Stomach (tissue), 9 donors: Measurements from ENCODE around the gene BRAF. TPM values are rescaled to one million over a fixed set of nuclear protein-coding genes. Genes with fewer than 3 reads are reported as not detected.
"Not testable (repeated sequence)": the region's sequence is repeated elsewhere in the genome, so short reads cannot be mapped to it uniquely, and the experiment has no call there.

Experiments
- DNase-seq, 2 donors: peaks; one replicate each; pipeline versions ENCODE4 v3.0.0 to v3.0.0-alpha.2; 2013 to 2019
- H3K27ac ChIP-seq, 5 donors: fragments of 200-600 bp in 4 of 5; sonication (generic) in 4 of 5; one replicate each; pipeline ENCODE4 v1.5.1; 2013 to 2019; ENCODE audit warnings: mild to moderate bottlenecking in 1 of 5, moderate library complexity in 1 of 5
- H3K27me3 ChIP-seq, 3 donors: fragments of 200-600 bp; sonication (generic); one replicate each; pipeline ENCODE4 v1.5.1; 2017 to 2019; ENCODE audit warnings: mixed run types in 1 of 3
- H3K36me3 ChIP-seq, 4 donors: fragments of 200-600 bp; sonication (generic); 1 replicate in 3 of 4; 2 replicates in 1 of 4; pipeline ENCODE4 v1.5.1; 2016 to 2019
- H3K4me1 ChIP-seq, 4 donors: fragments of 200-600 bp; sonication (generic); one replicate each; pipeline ENCODE4 v1.5.1; 2016 to 2019
- H3K4me3 ChIP-seq, 4 donors: fragments of 200-600 bp; sonication (generic) in 3 of 4; one replicate each; pipeline ENCODE4 v1.5.1; 2016 to 2019; ENCODE audit warnings: mild to moderate bottlenecking in 1 of 4
- H3K9me3 ChIP-seq, 4 donors: fragments of 200-600 bp; sonication (generic); one replicate each; pipeline ENCODE4 v1.5.1; 2016 to 2019
- EP300 ChIP-seq: sonication (generic); formaldehyde crosslinking; IDR thresholded peaks from one replicate; pipeline ENCODE4 v1.6.1; 2017; ENCODE audit warnings: antibody characterized with exemption
- POLR2A ChIP-seq, 4 donors: fragments of 450-650 bp; IDR thresholded peaks; one replicate each; pipeline ENCODE4 v1.6.1; 2016; ENCODE audit warnings: antibody characterized with exemption in 4 of 4, control low read depth in 2 of 4, mild to moderate bottlenecking in 1 of 4, moderate library complexity in 1 of 4
- POLR2AphosphoS5 ChIP-seq, 3 donors: sonication (generic); formaldehyde crosslinking; IDR thresholded peaks; one replicate each; pipeline ENCODE4 v1.6.1; 2016; ENCODE audit warnings: antibody characterized with exemption in 3 of 3
- whole genome bisulfite sequencing, 5 donors: extraction: QIAGEN DNeasy Blood & Tissue Kit in 3 of 5; methylation state at CpG; one replicate each; pipeline versions ENCODE4 v1.1.5 to v1.1.7; 2013 to 2018; 5-methylcytosine and 5-hydroxymethylcytosine counted together
- intact Hi-C: fragments of 100-400 bp; cut with DNase I; formaldehyde crosslinking; loops from one replicate; pipeline ENCODE4 v1.15.1; 2023; ENCODE audit warnings: low total_unique reads
- polyA plus RNA-seq, 3 donors: library from polyadenylated mRNA; stranded (reverse); fragments of 200-250 nt; gene quantifications; one replicate each; pipeline ENCODE4 v1.2.3, GENCODE V29; 2013
- total RNA-seq, 5 donors: library from RNA; depleted of rRNA; stranded (reverse); fragments of >200 nt; gene quantifications; one replicate each; pipeline versions ENCODE4 v1.1.0 to v1.2.3, GENCODE V29; 2014 to 2016
- TF ChIP-seq, protein P1 (sequence below), 7 experiments: fragments of 450-650 bp in 4 of 7; fragments of 200-600 bp in 3 of 7; sonication (generic) in 3 of 7; IDR thresholded peaks; one replicate each; pipeline ENCODE4 v1.5.1; 2016 to 2019; ENCODE audit warnings: antibody characterized with exemption in 7 of 7, control low read depth in 2 of 7, mild to moderate bottlenecking in 1 of 7
- donor health status: healthy with polysubstance abuse.
- donor health status: Bipolar disorder and iron deficiency.
- donor health status: healthy.

The BRAF gene
- total and polyA plus RNA-seq, 8 donors = 3.9 to 105 (median 33.3) TPM

DNA sequence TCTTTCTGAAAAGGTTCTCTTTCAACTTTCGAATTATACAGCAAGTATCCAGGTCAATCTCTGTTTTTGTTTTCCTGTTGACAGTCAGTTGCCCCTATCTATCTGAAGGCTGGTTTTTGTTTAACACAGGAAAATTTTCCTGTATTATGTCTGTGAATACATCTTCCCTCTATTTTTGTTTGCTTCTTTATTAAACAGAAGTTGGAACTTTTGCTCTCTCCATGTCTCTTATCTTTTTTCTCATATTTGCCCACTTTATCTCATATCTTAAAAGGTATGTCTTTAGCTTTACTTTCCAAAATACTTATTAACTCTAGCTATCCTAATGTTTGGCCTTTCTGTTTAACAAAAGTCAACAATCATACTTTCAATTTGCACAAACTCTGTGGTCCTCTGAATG, 95.0 kb downstream of the BRAF start:
- no peak for DNase-seq
- no peak for TF ChIP-seq POLR2A (IDR thresholded peaks at IDR 0.05)
- peak in 1 of 3 donors; percentile 11 for TF ChIP-seq POLR2AphosphoS5 (IDR thresholded peaks at IDR 0.05)
- Histone ChIP-seq H3K36me3 (peaks cover 0 to 28% (median 27%) of the 10 kb centered on the region in 4 donors), H3K4me3 (no peak overlapping the region), H3K9me3 (no peaks in the 10 kb centered on the region), H3K27ac (no peak overlapping the region), H3K4me1 (peaks cover 0 to 11% (median 0%) of the 10 kb centered on the region in 4 donors), H3K27me3 (no peaks in the 10 kb centered on the region)
- WGBS, 5 donors = 40 to 87% (median 55%) methylated on average over 1 of the region's 1 CpG
- intact Hi-C loops = no loop called here

DNA sequence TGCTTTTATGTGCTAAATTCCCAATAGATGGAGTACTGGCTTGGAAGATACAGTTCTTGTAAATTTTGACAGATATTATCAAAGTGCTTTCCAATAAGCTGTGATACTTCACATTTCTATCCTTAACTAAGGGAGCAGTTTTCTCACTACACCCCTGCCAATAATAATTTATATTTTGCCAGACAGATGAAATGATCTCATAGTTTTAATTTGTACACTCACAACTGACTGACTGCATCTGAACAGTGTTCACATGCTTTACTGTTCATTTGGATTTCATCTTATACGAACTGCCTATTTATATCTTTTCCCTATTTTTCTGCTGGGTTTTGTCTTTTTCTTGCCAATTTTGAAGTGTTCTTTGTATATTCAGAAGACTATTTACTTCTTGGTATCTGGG, 96.0 kb downstream of the BRAF start:
- Histone ChIP-seq H3K4me3 (no peak overlapping the region), H3K36me3 (peaks cover 0 to 18% (median 18%) of the 10 kb centered on the region in 4 donors), H3K9me3 (no peaks in the 10 kb centered on the region), H3K4me1 (peaks cover 0 to 11% (median 0%) of the 10 kb centered on the region in 4 donors), H3K27ac (no peak overlapping the region), H3K27me3 (no peaks in the 10 kb centered on the region)
- intact Hi-C loops = no loop called here
- TF ChIP-seq, protein P1, sequence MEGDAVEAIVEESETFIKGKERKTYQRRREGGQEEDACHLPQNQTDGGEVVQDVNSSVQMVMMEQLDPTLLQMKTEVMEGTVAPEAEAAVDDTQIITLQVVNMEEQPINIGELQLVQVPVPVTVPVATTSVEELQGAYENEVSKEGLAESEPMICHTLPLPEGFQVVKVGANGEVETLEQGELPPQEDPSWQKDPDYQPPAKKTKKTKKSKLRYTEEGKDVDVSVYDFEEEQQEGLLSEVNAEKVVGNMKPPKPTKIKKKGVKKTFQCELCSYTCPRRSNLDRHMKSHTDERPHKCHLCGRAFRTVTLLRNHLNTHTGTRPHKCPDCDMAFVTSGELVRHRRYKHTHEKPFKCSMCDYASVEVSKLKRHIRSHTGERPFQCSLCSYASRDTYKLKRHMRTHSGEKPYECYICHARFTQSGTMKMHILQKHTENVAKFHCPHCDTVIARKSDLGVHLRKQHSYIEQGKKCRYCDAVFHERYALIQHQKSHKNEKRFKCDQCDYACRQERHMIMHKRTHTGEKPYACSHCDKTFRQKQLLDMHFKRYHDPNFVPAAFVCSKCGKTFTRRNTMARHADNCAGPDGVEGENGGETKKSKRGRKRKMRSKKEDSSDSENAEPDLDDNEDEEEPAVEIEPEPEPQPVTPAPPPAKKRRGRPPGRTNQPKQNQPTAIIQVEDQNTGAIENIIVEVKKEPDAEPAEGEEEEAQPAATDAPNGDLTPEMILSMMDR (IDR thresholded peaks at IDR 0.05) = no peak
- TF ChIP-seq POLR2A (IDR thresholded peaks at IDR 0.05) = no peak
- no peak for TF ChIP-seq POLR2AphosphoS5 (IDR thresholded peaks at IDR 0.05)
- no peak for TF ChIP-seq EP300
- DNase-seq = no peak
- 82 to 95% (median 86%) methylated on average over 1 of the region's 1 CpG for WGBS, 5 donors

DNA sequence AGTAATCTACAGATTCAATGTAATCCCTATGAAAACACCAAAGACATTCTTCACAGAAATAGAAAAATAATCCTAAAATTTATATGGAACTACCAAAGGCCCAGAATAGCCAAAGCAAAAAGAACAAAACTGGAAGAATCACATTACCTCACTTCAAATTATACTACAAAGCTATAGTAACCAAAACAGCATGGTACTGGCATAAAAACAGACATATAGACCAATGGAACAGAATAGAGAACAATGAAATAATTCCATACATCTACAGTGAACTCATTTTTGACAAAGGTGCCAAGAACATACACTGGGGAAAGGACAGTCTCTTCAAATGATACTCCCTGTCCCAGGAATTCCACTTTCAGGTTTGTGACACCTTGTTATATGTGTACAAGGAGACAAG, 107.3 kb downstream of the BRAF start:
- intact Hi-C loops, DNase-seq, H3K36me3 ChIP-seq: not testable (repeated sequence)

DNA sequence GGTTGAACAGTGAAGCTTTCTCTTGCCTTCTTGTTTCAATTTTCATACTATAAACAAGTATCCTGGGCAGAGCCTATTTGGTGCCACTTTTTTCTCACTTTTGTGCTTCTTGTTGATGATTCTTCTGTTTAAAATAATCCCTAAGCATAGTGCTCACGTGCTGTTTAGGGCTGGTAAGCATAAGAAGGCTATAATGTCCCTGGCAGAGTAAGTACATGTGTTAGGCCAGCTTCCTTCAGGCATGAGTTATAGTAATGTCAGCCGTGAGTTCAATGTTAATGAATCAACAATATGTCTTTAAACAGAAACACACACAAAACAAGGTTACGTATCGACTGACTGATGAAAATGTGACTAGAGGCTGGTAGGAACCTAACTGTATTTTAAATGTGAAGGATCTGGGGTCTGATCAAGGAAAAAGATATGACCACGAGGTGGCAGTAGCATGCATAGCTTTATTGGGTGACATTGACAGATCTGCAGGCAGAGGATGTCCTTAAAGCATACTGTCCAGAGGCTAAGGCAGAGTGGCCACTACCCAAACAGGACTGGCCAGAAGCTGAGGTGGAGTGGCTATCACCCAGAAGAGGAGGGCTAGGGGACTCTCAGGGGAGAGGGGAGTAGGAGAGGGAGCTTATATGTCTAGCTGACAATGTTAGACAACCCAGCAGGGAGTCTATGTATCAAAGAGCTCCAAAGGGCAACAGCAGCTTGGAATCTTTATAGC, 113.7 kb downstream of the BRAF start:
- H3K4me3 ChIP-seq = no peak overlapping the region
- H3K4me1 ChIP-seq = peaks cover 0 to 5% (median 0%) of the 10 kb centered on the region in 4 donors
- no peaks in the 10 kb centered on the region for H3K9me3 ChIP-seq
- no peak overlapping the region for H3K27ac ChIP-seq
- DNase-seq = peak; percentile 59 to 88
- intact Hi-C loops = loop anchor here (5.0 kb wide), 1 partner anchor 201 kb away; the partner anchor contains the start of gene MRPS33
- no peaks in the 10 kb centered on the region for H3K27me3 ChIP-seq
- 17 to 31% (median 30%) methylated on average over 5 of the region's 5 CpGs for WGBS, 5 donors
- TF ChIP-seq POLR2A (IDR thresholded peaks at IDR 0.05) (no peak), POLR2AphosphoS5 (IDR thresholded peaks at IDR 0.05) (peak in 2 of 3 donors; percentile 6 to 51)
- TF ChIP-seq, protein P1 (IDR thresholded peaks at IDR 0.05) = peak in 6 of 7 experiments; percentile 47 to 87 (median 72)
- H3K36me3 ChIP-seq = peaks cover 0 to 9% (median 2%) of the 10 kb centered on the region in 4 donors

More for the DNA sequence above, 107.3 kb downstream of the BRAF start:
- not testable (repeated sequence) for H3K27ac ChIP-seq, H3K27me3 ChIP-seq, H3K9me3 ChIP-seq, H3K4me1 ChIP-seq, H3K4me3 ChIP-seq

DNA sequence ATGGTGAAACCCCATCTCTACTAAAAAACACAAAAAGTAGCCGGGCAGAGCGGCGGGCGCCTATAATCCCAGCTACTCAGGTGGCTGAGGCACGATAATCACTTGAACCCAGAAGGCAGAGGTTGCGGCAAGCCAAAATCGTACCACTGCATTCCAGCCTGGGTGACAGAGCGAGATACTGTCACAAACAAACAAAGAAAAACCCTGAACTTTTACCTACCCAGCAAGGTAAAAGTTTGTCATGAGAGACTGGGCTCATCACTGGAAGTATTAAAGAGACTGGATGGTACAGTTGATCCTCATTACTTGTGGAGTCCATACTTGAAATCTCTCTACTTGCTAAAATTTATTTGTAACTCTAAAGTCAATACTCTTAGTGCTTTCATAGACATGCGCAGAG, 114.3 kb downstream of the BRAF start:
- Histone ChIP-seq H3K4me1 (peaks cover 0 to 5% (median 0%) of the 10 kb centered on the region in 4 donors), H3K36me3 (peaks cover 0 to 9% (median under 1%) of the 10 kb centered on the region in 4 donors), H3K27ac (no peak overlapping the region), H3K27me3 (no peaks in the 10 kb centered on the region), H3K9me3 (no peaks in the 10 kb centered on the region), H3K4me3 (no peak overlapping the region)
- TF ChIP-seq, protein P1 (IDR thresholded peaks at IDR 0.05) = no peak
- TF ChIP-seq POLR2AphosphoS5 (IDR thresholded peaks at IDR 0.05) = no peak
- no peak for TF ChIP-seq POLR2A (IDR thresholded peaks at IDR 0.05)
- TF ChIP-seq EP300 = no peak
- intact Hi-C loops = loop anchor here (5.0 kb wide), 1 partner anchor 202 kb away; the partner anchor contains the start of gene MRPS33
- no peak for DNase-seq
- 93 to 97% (median 95%) methylated on average over 9 of the region's 9 CpGs for WGBS, 5 donors
